Measurements from ENCODE around the gene MBTD1. TPM values are rescaled to one million over a fixed set of nuclear protein-coding genes. Genes with fewer than 3 reads are reported as not detected.

The MBTD1 gene
- total and polyA plus RNA-seq, 7 experiments from 2014 or later: 7.0 to 35.8 (median 27.3) TPM

DNA sequence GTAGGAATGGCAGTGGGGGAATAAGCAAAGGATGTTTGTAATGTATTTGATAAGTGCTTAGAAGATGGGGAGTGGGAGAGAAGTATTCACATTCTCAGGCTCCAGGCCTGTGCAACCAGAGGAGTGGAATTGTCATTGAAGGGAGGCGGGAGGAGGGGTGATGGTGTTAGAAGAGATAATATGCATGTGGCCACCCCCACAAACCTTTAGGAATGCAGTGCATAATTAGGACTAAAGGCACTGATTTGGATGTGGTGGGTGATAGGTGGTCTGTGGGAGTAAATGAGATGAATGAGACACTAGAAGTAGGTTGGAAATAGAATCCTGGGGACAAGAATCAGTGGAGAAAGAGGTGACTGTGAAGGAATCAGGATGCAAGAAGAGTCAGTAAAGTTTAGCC is 27.6 kb upstream of the MBTD1 start:
- peak overlapping the region in 7 of 9 donors; percentile 1 to 65 (median 41) for H3K27ac Mint-ChIP-seq
- H3K4me1 Mint-ChIP-seq: peaks cover 3 to 12% (median 7%) of the 10 kb centered on the region in 7 donors
- no peaks in the 10 kb centered on the region for H3K9me3 ChIP-seq (ENCODE audit: control insufficient read depth in 2 of 3, low read length in 3 of 3)
- no peaks in the 10 kb centered on the region for H3K27me3 Mint-ChIP-seq
- DNase-seq (no peak), ATAC-seq (no peak)
- ChIA-PET POLR2A (interaction anchor here (0.6 to 1.7 kb wide), 2 partner anchors 10 to 29 kb away, joined by 3 read pairs; no protein-coding TSS in a partner anchor), CTCF (no interaction called here)
- intact Hi-C loops (cut with micrococcal nuclease): no loop called here
- no peaks in the 10 kb centered on the region for H3K9me3 Mint-ChIP-seq
- no peak overlapping the region for H3K4me3 ChIP-seq (ENCODE audit: low read length)
- no peak overlapping the region for H3K27ac ChIP-seq (ENCODE audit: low read depth, low read length)
- no peak overlapping the region for H3K4me3 Mint-ChIP-seq
- H3K36me3 Mint-ChIP-seq: peaks cover 14 to 59% (median 38%) of the 10 kb centered on the region in 5 donors
- H3K36me3 ChIP-seq (ENCODE audit: control insufficient read depth in 2 of 3, insufficient read depth in 3 of 3, low read length in 3 of 3): peaks cover 12 to 78% (median 17%) of the 10 kb centered on the region in 3 experiments
- H3K27me3 ChIP-seq (ENCODE audit: control insufficient read depth in 2 of 2, insufficient read depth in 2 of 2, low read length in 2 of 2): no peaks in the 10 kb centered on the region
- H3K4me1 ChIP-seq (ENCODE audit: control insufficient read depth in 2 of 2, insufficient read depth in 2 of 2, low read length in 2 of 2): no peaks in the 10 kb centered on the region

GRCh38 chr17:51279183-51279582 is 19.3 kb upstream of the MBTD1 start:
- Histone ChIP-seq H3K9me3 (ENCODE audit: control insufficient read depth in 2 of 3, low read length in 3 of 3) (no peaks in the 10 kb centered on the region), H3K36me3 (ENCODE audit: control insufficient read depth in 2 of 3, insufficient read depth in 3 of 3, low read length in 3 of 3) (peaks cover 33 to 79% (median 41%) of the 10 kb centered on the region in 3 experiments), H3K4me3 (ENCODE audit: low read length) (no peak overlapping the region), H3K27ac (ENCODE audit: low read depth, low read length) (no peak overlapping the region), H3K27me3 (ENCODE audit: control insufficient read depth in 2 of 2, insufficient read depth in 2 of 2, low read length in 2 of 2) (no peaks in the 10 kb centered on the region), H3K4me1 (ENCODE audit: control insufficient read depth in 2 of 2, insufficient read depth in 2 of 2, low read length in 2 of 2) (no peaks in the 10 kb centered on the region)
- H3K4me3 Mint-ChIP-seq: no peak overlapping the region
- intact Hi-C loops (cut with micrococcal nuclease): no loop called here
- DNase-seq (no peak), ATAC-seq (no peak)
- CTCF ChIA-PET: interaction anchor here (0.6 kb wide), 1 partner anchor 13 kb away, joined by 5 read pairs; no protein-coding TSS in a partner anchor
- no peaks in the 10 kb centered on the region for H3K9me3 Mint-ChIP-seq
- no peaks in the 10 kb centered on the region for H3K27me3 Mint-ChIP-seq
- POLR2A ChIA-PET: no interaction called here
- peaks cover 0 to 17% (median 5%) of the 10 kb centered on the region in 7 donors for H3K4me1 Mint-ChIP-seq
- H3K27ac Mint-ChIP-seq: peak overlapping the region in 2 of 9 donors; percentile 19 to 65
- peaks cover 9 to 54% (median 35%) of the 10 kb centered on the region in 5 donors for H3K36me3 Mint-ChIP-seq

- no peaks in the 10 kb centered on the region for H3K27me3 Mint-ChIP-seq
- Histone ChIP-seq H3K36me3 (ENCODE audit: control insufficient read depth in 2 of 3, insufficient read depth in 3 of 3, low read length in 3 of 3) (peaks cover 38 to 86% (median 39%) of the 10 kb centered on the region in 3 experiments), H3K9me3 (ENCODE audit: control insufficient read depth in 2 of 3, low read length in 3 of 3) (no peaks in the 10 kb centered on the region), H3K27ac (ENCODE audit: low read depth, low read length) (no peak overlapping the region), H3K4me3 (ENCODE audit: low read length) (no peak overlapping the region), H3K27me3 (ENCODE audit: control insufficient read depth in 2 of 2, insufficient read depth in 2 of 2, low read length in 2 of 2) (no peaks in the 10 kb centered on the region), H3K4me1 (ENCODE audit: control insufficient read depth in 2 of 2, insufficient read depth in 2 of 2, low read length in 2 of 2) (no peaks in the 10 kb centered on the region)
- peaks cover 11 to 39% (median 30%) of the 10 kb centered on the region in 7 donors for H3K4me1 Mint-ChIP-seq
- no peaks in the 10 kb centered on the region for H3K9me3 Mint-ChIP-seq
- DNase-seq: no peak
- ChIA-PET CTCF (no interaction called here), POLR2A (interaction anchor here (0.6 kb wide), 1 partner anchor 14 kb away, joined by 3 read pairs; no protein-coding TSS in a partner anchor)
- no peak overlapping the region for H3K27ac Mint-ChIP-seq
- intact Hi-C loops (cut with micrococcal nuclease): no loop called here
- H3K36me3 Mint-ChIP-seq: peaks cover 15 to 64% (median 49%) of the 10 kb centered on the region in 5 donors
- H3K4me3 Mint-ChIP-seq: no peak overlapping the region
- ATAC-seq: no peak
Observed at GRCh38 chr17:51275381-51275780, 15.5 kb upstream of the MBTD1 start.

- ATAC-seq (no peak), DNase-seq (no peak)
- no peak overlapping the region for H3K4me3 ChIP-seq (ENCODE audit: low read length)
- intact Hi-C loops (cut with micrococcal nuclease): no loop called here
- H3K4me1 ChIP-seq (ENCODE audit: control insufficient read depth in 2 of 2, insufficient read depth in 2 of 2, low read length in 2 of 2): no peaks in the 10 kb centered on the region
- H3K4me3 Mint-ChIP-seq: no peak overlapping the region
- no peak overlapping the region for H3K27ac Mint-ChIP-seq
- H3K27me3 ChIP-seq (ENCODE audit: control insufficient read depth in 2 of 2, insufficient read depth in 2 of 2, low read length in 2 of 2): no peaks in the 10 kb centered on the region
- H3K9me3 Mint-ChIP-seq: no peaks in the 10 kb centered on the region
- no peak overlapping the region for H3K27ac ChIP-seq (ENCODE audit: low read depth, low read length)
- peaks cover 11 to 66% (median 44%) of the 10 kb centered on the region in 5 donors for H3K36me3 Mint-ChIP-seq
- H3K9me3 ChIP-seq (ENCODE audit: control insufficient read depth in 2 of 3, low read length in 3 of 3): no peaks in the 10 kb centered on the region
- peaks cover 16 to 54% (median 41%) of the 10 kb centered on the region in 7 donors for H3K4me1 Mint-ChIP-seq
- no peaks in the 10 kb centered on the region for H3K27me3 Mint-ChIP-seq
- ChIA-PET CTCF (interaction anchor here (0.9 kb wide), 1 partner anchor 26 kb away, joined by 4 read pairs; no protein-coding TSS in a partner anchor), POLR2A (interaction anchor here (0.7 kb wide), 1 partner anchor 20 kb away, joined by 3 read pairs; no protein-coding TSS in a partner anchor)
- peaks cover 27 to 83% (median 43%) of the 10 kb centered on the region in 3 experiments for H3K36me3 ChIP-seq (ENCODE audit: control insufficient read depth in 2 of 3, insufficient read depth in 3 of 3, low read length in 3 of 3)
Observed at GRCh38 chr17:51272812-51273211, 13.0 kb upstream of the MBTD1 start.

DNA sequence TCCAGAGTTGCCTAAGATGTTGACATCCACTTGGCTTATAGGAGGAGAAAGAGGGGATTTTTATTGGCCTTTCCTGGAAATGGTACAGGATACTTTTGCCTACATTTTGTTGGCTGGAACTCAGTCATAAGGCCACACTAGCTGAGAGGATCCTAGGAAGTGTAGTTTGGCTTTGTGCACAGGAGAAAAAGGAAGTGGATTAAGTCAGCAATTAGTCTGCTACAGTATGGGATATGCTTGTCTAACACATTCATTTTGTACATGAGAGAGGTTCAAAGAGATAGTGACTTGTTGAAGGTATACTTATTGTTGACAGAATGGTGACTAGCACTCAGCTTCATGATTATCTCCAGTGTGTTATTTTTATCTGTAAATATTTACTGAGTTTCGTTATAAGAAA is 10.8 kb upstream of the MBTD1 start:
- ChIA-PET POLR2A (interaction anchor here (0.6 kb wide), 1 partner anchor 15 kb away, joined by 3 read pairs; no protein-coding TSS in a partner anchor), CTCF (no interaction called here)
- no peaks in the 10 kb centered on the region for H3K4me1 ChIP-seq (ENCODE audit: control insufficient read depth in 2 of 2, insufficient read depth in 2 of 2, low read length in 2 of 2)
- no peak for ATAC-seq
- peaks cover 19 to 63% (median 45%) of the 10 kb centered on the region in 5 donors for H3K36me3 Mint-ChIP-seq
- H3K9me3 Mint-ChIP-seq: no peaks in the 10 kb centered on the region
- no peaks in the 10 kb centered on the region for H3K27me3 ChIP-seq (ENCODE audit: control insufficient read depth in 2 of 2, insufficient read depth in 2 of 2, low read length in 2 of 2)
- peak overlapping the region in 1 of 10 donors; percentile 15 for H3K4me3 Mint-ChIP-seq
- H3K4me1 Mint-ChIP-seq: peaks cover 20 to 66% (median 56%) of the 10 kb centered on the region in 7 donors
- no peak overlapping the region for H3K27ac ChIP-seq (ENCODE audit: low read depth, low read length)
- intact Hi-C loops (cut with micrococcal nuclease): no loop called here
- no peak overlapping the region for H3K4me3 ChIP-seq (ENCODE audit: low read length)
- peak overlapping the region in 2 of 9 donors; percentile 8 to 32 for H3K27ac Mint-ChIP-seq
- no peak for DNase-seq
- H3K36me3 ChIP-seq (ENCODE audit: control insufficient read depth in 2 of 3, insufficient read depth in 3 of 3, low read length in 3 of 3): peaks cover 18 to 83% (median 40%) of the 10 kb centered on the region in 3 experiments
- no peaks in the 10 kb centered on the region for H3K9me3 ChIP-seq (ENCODE audit: control insufficient read depth in 2 of 3, low read length in 3 of 3)
- no peaks in the 10 kb centered on the region for H3K27me3 Mint-ChIP-seq

DNA sequence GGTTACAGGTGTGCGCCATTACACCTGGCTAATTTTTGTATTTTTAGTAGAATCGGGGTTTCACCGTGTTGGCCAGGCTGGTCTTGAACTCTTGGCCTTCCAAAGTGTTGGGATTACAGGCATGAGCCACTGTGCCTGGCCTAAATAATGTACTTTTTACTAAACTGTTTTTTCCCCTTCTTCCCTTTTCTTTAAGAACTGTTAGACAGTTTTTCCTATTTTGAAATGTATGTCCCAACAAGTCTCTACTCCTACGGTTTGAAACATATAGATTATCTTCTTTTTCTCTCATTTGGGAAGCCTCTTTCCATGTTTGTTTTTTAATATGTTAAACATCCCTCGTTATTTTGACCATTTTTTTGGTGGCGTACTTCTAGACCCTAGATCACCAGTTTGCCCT is 10.1 kb upstream of the MBTD1 start:
- Mint-ChIP-seq H3K4me3 (peak overlapping the region in 1 of 10 donors; percentile 15), H3K9me3 (no peaks in the 10 kb centered on the region), H3K36me3 (peaks cover 19 to 65% (median 46%) of the 10 kb centered on the region in 5 donors), H3K27me3 (no peaks in the 10 kb centered on the region), H3K27ac (no peak overlapping the region), H3K4me1 (peaks cover 20 to 69% (median 60%) of the 10 kb centered on the region in 7 donors)
- DNase-seq (no peak), ATAC-seq (no peak)
- Histone ChIP-seq H3K36me3 (ENCODE audit: control insufficient read depth in 2 of 3, insufficient read depth in 3 of 3, low read length in 3 of 3) (peaks cover 18 to 78% (median 40%) of the 10 kb centered on the region in 3 experiments), H3K27ac (ENCODE audit: low read depth, low read length) (no peak overlapping the region), H3K4me1 (ENCODE audit: control insufficient read depth in 2 of 2, insufficient read depth in 2 of 2, low read length in 2 of 2) (no peaks in the 10 kb centered on the region), H3K4me3 (ENCODE audit: low read length) (no peak overlapping the region), H3K27me3 (ENCODE audit: control insufficient read depth in 2 of 2, insufficient read depth in 2 of 2, low read length in 2 of 2) (no peaks in the 10 kb centered on the region), H3K9me3 (ENCODE audit: control insufficient read depth in 2 of 3, low read length in 3 of 3) (no peaks in the 10 kb centered on the region)
- ChIA-PET POLR2A (no interaction called here), CTCF (no interaction called here)
- intact Hi-C loops (cut with micrococcal nuclease): loop anchor here in 1 of 2 donors (10.0 kb wide), 1 partner anchor 265 kb away; no protein-coding TSS in a partner anchor
